IMR-90 (cell line): ENCODE results near the gene UPK3A.

ENCODE experiments used
- CEBPB ChIP-seq: IDR thresholded peaks from 2 replicates; pipeline ENCODE4 v1.6.1; 2012; ENCODE audit warnings: low read depth, low read length, improper control_type of control experiment
- POLR2A ChIP-seq: IDR thresholded peaks from 2 replicates; pipeline ENCODE4 v1.6.1; 2012; ENCODE audit warnings: mild to moderate bottlenecking, low read depth, low read length
- RAD21 ChIP-seq: IDR thresholded peaks from 2 replicates; pipeline ENCODE4 v1.6.1; 2012; ENCODE audit warnings: low read length, improper control_type of control experiment
- RFX5 ChIP-seq: IDR thresholded peaks from 2 replicates; pipeline ENCODE4 v1.8.0; 2012; ENCODE audit warnings: low read depth, mild to moderate bottlenecking, low read length, moderate library complexity
- TF ChIP-seq, protein P1 (sequence below): conservative IDR thresholded peaks from 2 replicates; pipeline ENCODE4 v1.5.1; 2012; ENCODE audit warnings: mild to moderate bottlenecking, low read depth, low read length, improper control_type of control experiment

DNA sequence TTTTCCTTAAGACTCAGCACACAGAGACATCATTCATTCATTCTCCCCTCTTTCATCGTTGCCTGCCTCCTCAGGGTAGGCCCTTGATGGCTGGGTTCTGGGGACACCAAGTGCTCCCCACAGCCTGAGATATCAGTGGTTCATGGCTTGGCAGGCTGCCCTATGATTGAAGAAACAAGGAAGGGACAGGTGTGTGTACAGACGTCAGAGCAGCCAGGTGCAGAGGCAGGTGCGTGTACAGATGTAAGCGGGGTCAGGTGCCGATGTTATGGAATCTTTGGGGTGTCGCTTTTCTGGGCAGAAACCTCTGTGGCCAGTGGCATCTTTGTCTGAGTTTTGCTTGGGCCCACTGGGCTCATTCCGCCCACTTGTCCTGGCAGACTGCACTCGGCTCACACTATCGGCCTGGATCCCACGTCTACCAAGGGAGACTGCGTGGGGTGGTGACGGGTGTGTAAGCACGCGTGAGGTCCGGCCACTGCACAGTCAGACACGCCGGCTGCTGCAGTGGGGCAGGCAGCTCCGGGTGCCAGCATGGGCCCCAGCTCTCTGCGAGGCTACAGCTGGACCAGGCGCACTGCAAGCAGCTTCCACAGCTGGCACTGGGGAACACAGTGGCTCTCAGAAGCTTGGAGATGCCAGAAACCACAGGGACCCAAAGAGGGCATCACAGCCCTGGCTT lies 23.2 kb upstream of the UPK3A start:
- TF ChIP-seq POLR2A (no peak), CEBPB (no peak), RFX5 (no peak), RAD21 (no peak)
- TF ChIP-seq, protein P1, sequence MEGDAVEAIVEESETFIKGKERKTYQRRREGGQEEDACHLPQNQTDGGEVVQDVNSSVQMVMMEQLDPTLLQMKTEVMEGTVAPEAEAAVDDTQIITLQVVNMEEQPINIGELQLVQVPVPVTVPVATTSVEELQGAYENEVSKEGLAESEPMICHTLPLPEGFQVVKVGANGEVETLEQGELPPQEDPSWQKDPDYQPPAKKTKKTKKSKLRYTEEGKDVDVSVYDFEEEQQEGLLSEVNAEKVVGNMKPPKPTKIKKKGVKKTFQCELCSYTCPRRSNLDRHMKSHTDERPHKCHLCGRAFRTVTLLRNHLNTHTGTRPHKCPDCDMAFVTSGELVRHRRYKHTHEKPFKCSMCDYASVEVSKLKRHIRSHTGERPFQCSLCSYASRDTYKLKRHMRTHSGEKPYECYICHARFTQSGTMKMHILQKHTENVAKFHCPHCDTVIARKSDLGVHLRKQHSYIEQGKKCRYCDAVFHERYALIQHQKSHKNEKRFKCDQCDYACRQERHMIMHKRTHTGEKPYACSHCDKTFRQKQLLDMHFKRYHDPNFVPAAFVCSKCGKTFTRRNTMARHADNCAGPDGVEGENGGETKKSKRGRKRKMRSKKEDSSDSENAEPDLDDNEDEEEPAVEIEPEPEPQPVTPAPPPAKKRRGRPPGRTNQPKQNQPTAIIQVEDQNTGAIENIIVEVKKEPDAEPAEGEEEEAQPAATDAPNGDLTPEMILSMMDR: no peak
